Measurements from ENCODE around the gene METTL9. TPM values are rescaled to one million over a fixed set of nuclear protein-coding genes. Genes with fewer than 3 reads are reported as not detected.

The METTL9 gene
- total and polyA plus RNA-seq, 2 of the 13 experiments (the other 11 are each of a cell fraction or from before 2014, with no cell fraction given), result 123 to 204 TPM

DNA sequence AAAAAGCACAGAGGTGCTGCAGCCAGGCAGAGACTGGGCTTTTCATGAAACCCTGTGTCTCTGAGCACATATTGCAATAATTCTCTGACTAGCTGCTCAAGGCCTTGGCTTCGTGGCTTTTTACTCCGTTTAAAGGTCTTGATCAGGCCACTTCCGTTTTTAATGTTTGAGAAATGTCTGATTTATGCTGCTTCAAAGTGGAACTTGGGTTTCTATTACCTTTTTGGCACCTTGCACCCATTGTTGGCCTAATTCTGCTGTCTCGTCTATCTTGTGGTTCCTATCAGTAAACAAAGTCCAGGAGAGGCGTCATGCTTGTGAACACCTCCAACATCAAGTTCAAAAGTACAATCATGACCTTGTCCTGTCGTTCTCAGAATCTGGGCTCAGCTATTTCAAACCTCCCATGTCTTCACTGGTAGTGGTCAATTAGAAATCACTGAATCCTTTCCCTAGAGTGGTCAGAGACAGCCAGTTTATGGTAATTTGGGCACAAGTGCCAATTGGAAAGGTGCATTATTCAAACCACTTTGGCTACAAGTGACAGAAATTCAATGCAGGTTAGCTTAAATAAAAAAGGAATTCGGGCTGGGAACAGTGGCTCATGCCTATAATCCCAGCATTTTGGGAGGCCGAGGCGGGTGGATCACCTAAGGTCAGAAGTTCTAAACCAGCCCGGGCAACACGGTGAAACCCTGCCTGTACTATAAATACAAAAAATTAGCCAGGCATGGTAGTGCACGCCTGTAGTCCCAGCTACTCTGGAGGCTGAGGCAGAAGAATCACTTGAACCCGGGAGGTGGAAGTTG, 33.3 kb upstream of the METTL9 start (continued):
- TF ChIP-seq ZKSCAN8 (CRISPR knock-in tag; IDR thresholded peaks at IDR 0.05; ENCODE audit: borderline replicate concordance), result 0 out of 2 replicates have a peak, but pooled peaks have one; percentile 32
- TF ChIP-seq MYPOP (CRISPR knock-in tag; IDR thresholded peaks at IDR 0.05), result peak; percentile 67; the same call in 1 of the 2 replicates
- no peak for TF ChIP-seq MAFG (CRISPR knock-in tag; IDR thresholded peaks at IDR 0.05)
- no peak for TF ChIP-seq EED (CRISPR knock-in tag; IDR thresholded peaks at IDR 0.05)
- 0 out of 2 replicates have a peak, but pooled peaks have one; percentile 71 for TF ChIP-seq ZFP1 (CRISPR knock-in tag; IDR thresholded peaks at IDR 0.05)
- TF ChIP-seq, protein P1, sequence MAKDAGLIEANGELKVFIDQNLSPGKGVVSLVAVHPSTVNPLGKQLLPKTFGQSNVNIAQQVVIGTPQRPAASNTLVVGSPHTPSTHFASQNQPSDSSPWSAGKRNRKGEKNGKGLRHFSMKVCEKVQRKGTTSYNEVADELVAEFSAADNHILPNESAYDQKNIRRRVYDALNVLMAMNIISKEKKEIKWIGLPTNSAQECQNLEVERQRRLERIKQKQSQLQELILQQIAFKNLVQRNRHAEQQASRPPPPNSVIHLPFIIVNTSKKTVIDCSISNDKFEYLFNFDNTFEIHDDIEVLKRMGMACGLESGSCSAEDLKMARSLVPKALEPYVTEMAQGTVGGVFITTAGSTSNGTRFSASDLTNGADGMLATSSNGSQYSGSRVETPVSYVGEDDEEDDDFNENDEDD (CRISPR knock-in tag; IDR thresholded peaks at IDR 0.05; ENCODE audit: borderline replicate concordance), result 0 out of 2 replicates have a peak, but pooled peaks have one; percentile 18
- no peak for TF ChIP-seq SMAD1 (CRISPR knock-in tag; IDR thresholded peaks at IDR 0.05; ENCODE audit: borderline replicate concordance, low read depth)
- no peak for TF ChIP-seq SOX6 (IDR thresholded peaks at IDR 0.05)
- TF ChIP-seq SOX6 (CRISPR knock-in tag; IDR thresholded peaks at IDR 0.05), result peak; percentile 93
- TF ChIP-seq MAZ (IDR thresholded peaks at IDR 0.05; ENCODE audit: borderline replicate concordance, low read depth, low read length), result no peak
- no peak for TF ChIP-seq MAZ (CRISPR knock-in tag; IDR thresholded peaks at IDR 0.05; ENCODE audit: low read depth)
- TF ChIP-seq ZNF138 (CRISPR knock-in tag; IDR thresholded peaks at IDR 0.05; ENCODE audit: low read depth), result no peak
- TF ChIP-seq PLRG1 (conservative IDR thresholded peaks at IDR 0.05), result no peak
- no peak for TF ChIP-seq FOXC1 (CRISPR knock-in tag; IDR thresholded peaks at IDR 0.05; ENCODE audit: borderline replicate concordance)
- TF ChIP-seq ZBTB1 (CRISPR knock-in tag; IDR thresholded peaks at IDR 0.05; ENCODE audit: borderline replicate concordance), result 0 out of 2 replicates have a peak, but pooled peaks have one; percentile 52
- no peak for TF ChIP-seq NFE2L2 (IDR thresholded peaks at IDR 0.05; ENCODE audit: low read length)
- TF ChIP-seq GATAD2A (CRISPR knock-in tag; IDR thresholded peaks at IDR 0.05), result peak; percentile 86
- peak; percentile 90 for TF ChIP-seq SMAD3 (CRISPR knock-in tag; IDR thresholded peaks at IDR 0.05)
- TF ChIP-seq SNAPC2 (CRISPR knock-in tag; IDR thresholded peaks at IDR 0.05), result 0 out of 2 replicates have a peak, but pooled peaks have one; percentile 65
- peak; percentile 54; the same call in 1 of the 2 replicates for TF ChIP-seq ARNT2 (CRISPR knock-in tag; IDR thresholded peaks at IDR 0.05; ENCODE audit: low read depth)
- TF ChIP-seq ZNF777 (CRISPR knock-in tag; IDR thresholded peaks at IDR 0.05), result no peak
- TF ChIP-seq, protein P2, sequence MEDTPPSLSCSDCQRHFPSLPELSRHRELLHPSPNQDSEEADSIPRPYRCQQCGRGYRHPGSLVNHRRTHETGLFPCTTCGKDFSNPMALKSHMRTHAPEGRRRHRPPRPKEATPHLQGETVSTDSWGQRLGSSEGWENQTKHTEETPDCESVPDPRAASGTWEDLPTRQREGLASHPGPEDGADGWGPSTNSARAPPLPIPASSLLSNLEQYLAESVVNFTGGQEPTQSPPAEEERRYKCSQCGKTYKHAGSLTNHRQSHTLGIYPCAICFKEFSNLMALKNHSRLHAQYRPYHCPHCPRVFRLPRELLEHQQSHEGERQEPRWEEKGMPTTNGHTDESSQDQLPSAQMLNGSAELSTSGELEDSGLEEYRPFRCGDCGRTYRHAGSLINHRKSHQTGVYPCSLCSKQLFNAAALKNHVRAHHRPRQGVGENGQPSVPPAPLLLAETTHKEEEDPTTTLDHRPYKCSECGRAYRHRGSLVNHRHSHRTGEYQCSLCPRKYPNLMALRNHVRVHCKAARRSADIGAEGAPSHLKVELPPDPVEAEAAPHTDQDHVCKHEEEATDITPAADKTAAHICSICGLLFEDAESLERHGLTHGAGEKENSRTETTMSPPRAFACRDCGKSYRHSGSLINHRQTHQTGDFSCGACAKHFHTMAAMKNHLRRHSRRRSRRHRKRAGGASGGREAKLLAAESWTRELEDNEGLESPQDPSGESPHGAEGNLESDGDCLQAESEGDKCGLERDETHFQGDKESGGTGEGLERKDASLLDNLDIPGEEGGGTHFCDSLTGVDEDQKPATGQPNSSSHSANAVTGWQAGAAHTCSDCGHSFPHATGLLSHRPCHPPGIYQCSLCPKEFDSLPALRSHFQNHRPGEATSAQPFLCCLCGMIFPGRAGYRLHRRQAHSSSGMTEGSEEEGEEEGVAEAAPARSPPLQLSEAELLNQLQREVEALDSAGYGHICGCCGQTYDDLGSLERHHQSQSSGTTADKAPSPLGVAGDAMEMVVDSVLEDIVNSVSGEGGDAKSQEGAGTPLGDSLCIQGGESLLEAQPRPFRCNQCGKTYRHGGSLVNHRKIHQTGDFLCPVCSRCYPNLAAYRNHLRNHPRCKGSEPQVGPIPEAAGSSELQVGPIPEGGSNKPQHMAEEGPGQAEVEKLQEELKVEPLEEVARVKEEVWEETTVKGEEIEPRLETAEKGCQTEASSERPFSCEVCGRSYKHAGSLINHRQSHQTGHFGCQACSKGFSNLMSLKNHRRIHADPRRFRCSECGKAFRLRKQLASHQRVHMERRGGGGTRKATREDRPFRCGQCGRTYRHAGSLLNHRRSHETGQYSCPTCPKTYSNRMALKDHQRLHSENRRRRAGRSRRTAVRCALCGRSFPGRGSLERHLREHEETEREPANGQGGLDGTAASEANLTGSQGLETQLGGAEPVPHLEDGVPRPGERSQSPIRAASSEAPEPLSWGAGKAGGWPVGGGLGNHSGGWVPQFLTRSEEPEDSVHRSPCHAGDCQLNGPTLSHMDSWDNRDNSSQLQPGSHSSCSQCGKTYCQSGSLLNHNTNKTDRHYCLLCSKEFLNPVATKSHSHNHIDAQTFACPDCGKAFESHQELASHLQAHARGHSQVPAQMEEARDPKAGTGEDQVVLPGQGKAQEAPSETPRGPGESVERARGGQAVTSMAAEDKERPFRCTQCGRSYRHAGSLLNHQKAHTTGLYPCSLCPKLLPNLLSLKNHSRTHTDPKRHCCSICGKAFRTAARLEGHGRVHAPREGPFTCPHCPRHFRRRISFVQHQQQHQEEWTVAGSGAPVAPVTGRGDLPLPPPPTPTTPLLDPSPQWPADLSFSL (CRISPR knock-in tag; IDR thresholded peaks at IDR 0.05), result no peak
- TF ChIP-seq ASH2L (IDR thresholded peaks at IDR 0.05; ENCODE audit: insufficient read length, low read depth, low read length), result peak; percentile 49

Data from HepG2 (cell line).